ENCODE results near the gene NPPA. TPM values are rescaled to one million over a fixed set of nuclear protein-coding genes. Genes with fewer than 3 reads are reported as not detected.

Gene NPPA
- total and polyA plus RNA-seq, 2 experiments from 2014 or later, result 0.22 TPM; not detected in 1

DNA sequence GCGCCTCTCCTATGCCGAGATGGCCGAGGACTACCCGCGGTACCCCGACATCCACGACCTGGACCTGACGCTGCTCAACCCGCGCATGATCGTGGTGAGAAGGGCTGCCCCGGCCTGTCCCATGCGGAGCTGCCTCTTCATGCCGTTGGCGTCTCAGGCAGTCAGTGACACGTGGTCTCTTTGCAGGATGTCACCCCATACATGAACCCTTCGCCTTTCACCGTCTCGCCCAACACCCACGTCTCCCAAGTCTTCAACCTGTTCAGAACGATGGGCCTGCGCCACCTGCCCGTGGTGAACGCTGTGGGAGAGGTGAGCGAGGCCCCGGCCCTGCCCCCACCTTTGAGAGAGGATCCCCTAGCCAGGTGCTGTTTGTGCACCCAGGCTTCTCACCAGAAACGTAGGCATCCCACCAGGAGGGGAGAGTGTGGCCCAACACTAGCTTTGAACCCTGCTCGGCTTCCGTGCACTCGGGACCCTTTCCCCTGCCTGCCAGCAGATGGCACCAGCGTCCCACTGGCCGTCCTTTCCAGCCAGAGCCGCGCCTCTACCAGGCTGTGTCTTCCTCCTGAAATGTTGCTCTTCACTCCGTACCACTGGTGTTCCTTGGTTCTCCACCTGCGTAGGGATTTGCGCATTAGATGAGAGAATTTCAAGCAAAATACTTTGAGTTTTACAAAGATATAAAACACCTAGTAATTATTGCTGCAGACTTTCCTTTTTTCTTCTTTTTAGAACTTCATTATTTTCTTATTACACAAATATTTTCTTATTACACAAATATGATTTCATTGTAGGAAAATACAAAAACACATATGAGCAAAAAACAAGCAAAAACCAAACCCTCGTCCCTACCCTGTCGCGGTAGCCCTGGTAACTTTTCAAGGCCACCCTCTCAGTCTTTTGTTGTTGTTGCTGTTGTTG lies 9.0 kb downstream of the NPPA start:
- H3K27ac ChIP-seq, result no peak overlapping the region
- peaks cover 16% of the 10 kb centered on the region for H3K4me1 ChIP-seq (ENCODE audit: insufficient read depth)
- H3K9me2 ChIP-seq (replicated peaks; ENCODE audit: insufficient read depth), result no peaks in the 10 kb centered on the region
- peaks cover 7% of the 10 kb centered on the region for H4K20me1 ChIP-seq (ENCODE audit: insufficient read depth, poor library complexity, severe bottlenecking)
- TF ChIP-seq EZH2 (IDR thresholded peaks at IDR 0.05; ENCODE audit: borderline replicate concordance), result no peak
- no peak for TF ChIP-seq EZH2phosphoT487 (IDR thresholded peaks at IDR 0.05; ENCODE audit: low read depth, severe bottlenecking, unreplicated experiment)
- TF ChIP-seq, protein P1, sequence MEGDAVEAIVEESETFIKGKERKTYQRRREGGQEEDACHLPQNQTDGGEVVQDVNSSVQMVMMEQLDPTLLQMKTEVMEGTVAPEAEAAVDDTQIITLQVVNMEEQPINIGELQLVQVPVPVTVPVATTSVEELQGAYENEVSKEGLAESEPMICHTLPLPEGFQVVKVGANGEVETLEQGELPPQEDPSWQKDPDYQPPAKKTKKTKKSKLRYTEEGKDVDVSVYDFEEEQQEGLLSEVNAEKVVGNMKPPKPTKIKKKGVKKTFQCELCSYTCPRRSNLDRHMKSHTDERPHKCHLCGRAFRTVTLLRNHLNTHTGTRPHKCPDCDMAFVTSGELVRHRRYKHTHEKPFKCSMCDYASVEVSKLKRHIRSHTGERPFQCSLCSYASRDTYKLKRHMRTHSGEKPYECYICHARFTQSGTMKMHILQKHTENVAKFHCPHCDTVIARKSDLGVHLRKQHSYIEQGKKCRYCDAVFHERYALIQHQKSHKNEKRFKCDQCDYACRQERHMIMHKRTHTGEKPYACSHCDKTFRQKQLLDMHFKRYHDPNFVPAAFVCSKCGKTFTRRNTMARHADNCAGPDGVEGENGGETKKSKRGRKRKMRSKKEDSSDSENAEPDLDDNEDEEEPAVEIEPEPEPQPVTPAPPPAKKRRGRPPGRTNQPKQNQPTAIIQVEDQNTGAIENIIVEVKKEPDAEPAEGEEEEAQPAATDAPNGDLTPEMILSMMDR (IDR thresholded peaks at IDR 0.05; ENCODE audit: poor library complexity), result peak; percentile 89
- H3K79me2 ChIP-seq, result no peaks in the 10 kb centered on the region
- no peak overlapping the region for H3K4me2 ChIP-seq
- no peaks in the 10 kb centered on the region for H3K9me3 ChIP-seq (ENCODE audit: low read depth)
- 72% methylated on average over 40 of the region's 40 CpGs for WGBS (ENCODE audit: low lambda C conversion rate, missing lambda C conversion rate)
- no peak overlapping the region for H3K4me3 ChIP-seq
- DNase-seq (ENCODE audit: low spot score), result peak; percentile 79
- H2AFZ ChIP-seq, result no peak overlapping the region
- H3K36me3 ChIP-seq (replicated peaks; ENCODE audit: insufficient read depth, low read depth), result no peaks in the 10 kb centered on the region
- H3K27me3 ChIP-seq, result no peaks in the 10 kb centered on the region

DNA sequence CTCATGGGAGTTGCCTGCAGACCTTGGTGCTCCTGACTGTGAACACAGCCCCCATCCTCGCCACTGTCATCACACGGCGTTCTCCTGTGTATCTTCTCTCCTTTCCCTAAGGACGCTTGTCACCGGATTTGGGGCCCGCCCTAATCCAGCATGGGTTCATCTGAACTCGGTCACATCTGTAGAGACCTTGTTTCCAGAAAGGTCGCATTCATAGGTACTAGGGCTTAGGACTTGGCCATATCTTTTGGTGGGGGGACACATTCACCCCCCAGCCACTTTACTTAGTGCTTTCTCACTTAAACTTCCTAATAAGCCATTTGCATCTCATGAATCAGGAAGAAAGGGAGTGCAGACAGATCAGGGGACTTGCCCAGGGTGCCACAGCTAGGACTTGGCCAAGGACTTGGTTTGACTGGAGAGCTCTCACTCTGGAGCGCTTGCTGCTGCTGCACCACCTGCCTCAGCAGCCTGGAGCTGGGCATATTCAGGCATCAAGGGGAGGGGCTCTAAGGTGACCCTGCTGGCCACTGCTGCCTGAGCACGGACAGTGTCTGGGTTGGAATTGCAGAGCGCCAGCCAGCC lies 9.7 kb downstream of the NPPA start:
- Histone ChIP-seq H3K27me3 (no peaks in the 10 kb centered on the region), H4K20me1 (ENCODE audit: insufficient read depth, poor library complexity, severe bottlenecking) (peaks cover 7% of the 10 kb centered on the region), H3K79me2 (no peaks in the 10 kb centered on the region), H3K4me1 (ENCODE audit: insufficient read depth) (peaks cover 16% of the 10 kb centered on the region), H2AFZ (no peak overlapping the region), H3K36me3 (replicated peaks; ENCODE audit: insufficient read depth, low read depth) (no peaks in the 10 kb centered on the region), H3K9me3 (ENCODE audit: low read depth) (no peaks in the 10 kb centered on the region), H3K4me3 (no peak overlapping the region), H3K27ac (no peak overlapping the region), H3K4me2 (no peak overlapping the region), H3K9me2 (replicated peaks; ENCODE audit: insufficient read depth) (no peaks in the 10 kb centered on the region)
- DNase-seq (ENCODE audit: low spot score), result no peak
- WGBS (ENCODE audit: low lambda C conversion rate, missing lambda C conversion rate), result 95% methylated on average over 11 of the region's 11 CpGs
- no peak for TF ChIP-seq EZH2 (IDR thresholded peaks at IDR 0.05; ENCODE audit: borderline replicate concordance)
- TF ChIP-seq EZH2phosphoT487 (IDR thresholded peaks at IDR 0.05; ENCODE audit: low read depth, severe bottlenecking, unreplicated experiment), result no peak
- TF ChIP-seq, protein P1 (IDR thresholded peaks at IDR 0.05; ENCODE audit: poor library complexity), result no peak

DNA sequence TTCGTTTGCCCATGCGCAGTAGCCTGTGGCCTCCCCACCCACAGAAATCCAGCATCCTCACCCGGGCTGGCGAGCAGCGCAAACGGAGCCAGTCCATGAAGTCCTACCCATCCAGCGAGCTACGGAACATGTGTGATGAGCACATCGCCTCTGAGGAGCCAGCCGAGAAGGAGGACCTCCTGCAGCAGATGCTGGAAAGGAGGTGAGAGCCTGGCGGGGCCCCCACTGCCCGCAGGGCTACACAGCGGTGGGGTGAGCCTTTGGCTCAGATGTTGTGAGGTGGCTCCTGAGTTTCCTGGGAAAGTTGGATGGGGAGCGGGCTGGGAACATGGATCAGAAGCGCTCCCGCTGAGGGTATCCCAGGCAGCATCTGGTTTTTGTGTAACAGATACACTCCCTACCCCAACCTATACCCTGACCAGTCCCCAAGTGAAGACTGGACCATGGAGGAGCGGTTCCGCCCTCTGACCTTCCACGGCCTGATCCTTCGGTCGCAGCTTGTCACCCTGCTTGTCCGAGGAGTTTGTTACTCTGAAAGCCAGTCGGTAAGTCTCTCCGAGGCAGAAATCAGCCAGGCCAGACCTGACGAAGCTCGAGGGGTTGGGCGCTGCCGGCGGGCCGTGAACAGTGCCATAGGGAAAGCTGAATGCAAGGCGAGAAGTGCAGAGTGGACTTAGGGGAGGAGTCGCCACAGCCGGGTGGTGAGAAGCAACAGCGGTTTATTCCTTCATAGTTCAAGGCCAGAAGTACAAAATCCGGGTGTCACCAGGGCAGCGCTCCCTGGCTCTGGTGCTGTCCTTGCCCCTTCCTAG lies 10.4 kb downstream of the NPPA start:
- WGBS (ENCODE audit: low lambda C conversion rate, missing lambda C conversion rate), result 95% methylated on average over 36 of the region's 36 CpGs
- no peaks in the 10 kb centered on the region for H3K9me2 ChIP-seq (replicated peaks; ENCODE audit: insufficient read depth)

More for the DNA sequence above, 10.4 kb downstream of the NPPA start:
- Histone ChIP-seq H3K79me2 (no peaks in the 10 kb centered on the region), H3K36me3 (replicated peaks; ENCODE audit: insufficient read depth, low read depth) (no peaks in the 10 kb centered on the region), H3K4me2 (no peak overlapping the region), H3K4me1 (ENCODE audit: insufficient read depth) (peaks cover 11% of the 10 kb centered on the region), H2AFZ (no peak overlapping the region), H4K20me1 (ENCODE audit: insufficient read depth, poor library complexity, severe bottlenecking) (peaks cover 3% of the 10 kb centered on the region), H3K9me3 (ENCODE audit: low read depth) (no peaks in the 10 kb centered on the region), H3K27ac (no peak overlapping the region), H3K27me3 (no peaks in the 10 kb centered on the region), H3K4me3 (no peak overlapping the region)
- TF ChIP-seq EZH2 (IDR thresholded peaks at IDR 0.05; ENCODE audit: borderline replicate concordance), result no peak
- TF ChIP-seq, protein P1 (IDR thresholded peaks at IDR 0.05; ENCODE audit: poor library complexity), result no peak
- TF ChIP-seq EZH2phosphoT487 (IDR thresholded peaks at IDR 0.05; ENCODE audit: low read depth, severe bottlenecking, unreplicated experiment), result no peak
- no peak for DNase-seq (ENCODE audit: low spot score)

All from hepatocyte (in vitro differentiated cells).